ENCODE measurements around the gene EEA1. TPM values are rescaled to one million over a fixed set of nuclear protein-coding genes. Genes with fewer than 3 reads are reported as not detected.
"Not testable (repeated sequence)": the region's sequence is repeated elsewhere in the genome, so short reads cannot be mapped to it uniquely, and the experiment has no call there.

EEA1 gene
- polyA plus RNA-seq, 4 donors, result 14.8 to 19.9 (median 18.7) TPM

DNA sequence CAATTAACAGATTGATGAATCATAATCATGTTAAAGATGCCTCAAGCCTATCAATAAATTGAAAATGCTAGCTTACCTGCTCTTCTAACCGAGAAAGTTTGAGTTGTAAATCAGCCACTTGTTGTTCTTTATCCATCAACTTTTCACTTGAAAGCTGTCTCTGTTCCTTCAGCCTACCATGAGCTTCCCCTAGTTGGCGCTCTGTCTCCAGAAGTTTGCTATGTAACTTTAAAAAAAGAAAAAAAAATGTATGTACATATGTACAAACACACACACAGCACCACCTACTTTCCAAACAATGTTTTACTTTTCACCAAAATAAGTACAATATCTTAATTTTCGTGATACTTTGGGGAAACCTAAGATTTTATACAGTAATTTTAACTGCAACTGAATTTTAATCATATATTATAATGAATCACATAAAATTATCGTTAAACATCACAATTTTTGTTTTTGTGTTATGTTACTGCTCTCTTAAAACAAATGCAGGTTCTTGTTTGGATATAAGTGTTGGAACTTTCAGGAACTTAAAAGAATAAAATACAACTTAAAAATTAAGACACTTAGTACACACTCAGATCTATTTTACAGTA is 101.2 kb downstream of the EEA1 start:
- DNase-seq (ENCODE audit: low read depth in 4 of 4, low spot score in 3 of 4), result peak in 1 of 4 donors; percentile 12

DNA sequence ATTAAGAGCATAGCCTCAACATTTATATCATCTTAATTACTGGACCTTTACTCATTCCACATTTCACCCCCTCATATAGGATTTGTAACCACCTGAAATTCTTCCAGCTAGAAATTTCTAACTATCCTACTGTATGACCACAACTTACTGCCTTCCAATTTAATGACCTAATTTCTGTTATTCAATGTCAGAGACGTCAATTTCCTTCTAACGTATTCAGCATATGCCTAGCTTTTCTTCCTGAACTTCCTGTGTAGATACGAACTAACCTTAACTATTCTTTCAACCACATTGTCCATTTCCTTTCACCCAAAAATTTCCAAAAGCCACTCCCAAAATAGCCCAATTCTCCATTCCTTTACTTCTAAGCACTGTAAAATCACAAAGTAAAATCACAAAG is 108.0 kb downstream of the EEA1 start:
- no peak for DNase-seq (ENCODE audit: low read depth in 4 of 4, low spot score in 3 of 4)

GRCh38 chr12:92814584-92814983 is 114.5 kb downstream of the EEA1 start:
- DNase-seq (ENCODE audit: low read depth in 4 of 4, low spot score in 3 of 4), result no peak

- no peak for DNase-seq (ENCODE audit: low read depth in 4 of 4, low spot score in 3 of 4)
These were observed 118.7 kb downstream of the EEA1 start for GRCh38 chr12:92810370-92810769.

GRCh38 chr12:92803903-92804302 is 125.2 kb downstream of the EEA1 start:
- DNase-seq (ENCODE audit: low read depth in 4 of 4, low spot score in 3 of 4), result no peak

GRCh38 chr12:92802906-92803305 is 126.2 kb downstream of the EEA1 start:
- DNase-seq (ENCODE audit: low read depth in 4 of 4, low spot score in 3 of 4), result no peak

GRCh38 chr12:92796650-92797049 is 132.4 kb downstream of the EEA1 start:
- DNase-seq (ENCODE audit: low read depth in 4 of 4, low spot score in 3 of 4), result no peak

- DNase-seq (ENCODE audit: low read depth in 4 of 4, low spot score in 3 of 4), result no peak
These were observed 134.3 kb downstream of the EEA1 start for GRCh38 chr12:92794814-92795213.

- DNase-seq (ENCODE audit: low read depth in 4 of 4, low spot score in 3 of 4), result not testable (repeated sequence)
These were observed 134.7 kb downstream of the EEA1 start for GRCh38 chr12:92794356-92794755.

DNA sequence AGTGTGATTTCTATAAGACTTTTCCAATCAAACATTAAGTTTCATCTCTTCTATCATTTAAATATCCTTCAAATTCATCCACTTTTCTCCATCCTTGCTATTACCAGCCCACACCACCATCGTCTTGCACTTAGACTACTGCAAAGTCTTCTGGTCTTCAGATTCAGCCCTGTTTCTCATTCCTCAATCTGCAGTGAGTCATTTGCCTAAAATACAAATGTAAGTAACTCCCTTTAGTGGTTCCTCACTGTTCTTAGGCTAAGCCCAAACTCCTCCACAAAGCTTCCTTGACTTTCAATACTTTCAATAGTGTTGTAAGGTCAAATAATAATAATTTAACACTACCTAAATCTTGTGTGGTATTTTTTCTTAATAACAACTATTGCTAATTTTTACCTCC is 143.1 kb downstream of the EEA1 start:
- no peak for DNase-seq (ENCODE audit: low read depth in 4 of 4, low spot score in 3 of 4)

- DNase-seq (ENCODE audit: low read depth in 4 of 4, low spot score in 3 of 4), result no peak
These were observed 143.5 kb downstream of the EEA1 start for GRCh38 chr12:92785563-92785950.

GRCh38 chr12:92784797-92785562 is 144.1 kb downstream of the EEA1 start:
- peak; percentile 31 to 42 (median 34) for DNase-seq (ENCODE audit: low read depth in 4 of 4, low spot score in 3 of 4)

DNA sequence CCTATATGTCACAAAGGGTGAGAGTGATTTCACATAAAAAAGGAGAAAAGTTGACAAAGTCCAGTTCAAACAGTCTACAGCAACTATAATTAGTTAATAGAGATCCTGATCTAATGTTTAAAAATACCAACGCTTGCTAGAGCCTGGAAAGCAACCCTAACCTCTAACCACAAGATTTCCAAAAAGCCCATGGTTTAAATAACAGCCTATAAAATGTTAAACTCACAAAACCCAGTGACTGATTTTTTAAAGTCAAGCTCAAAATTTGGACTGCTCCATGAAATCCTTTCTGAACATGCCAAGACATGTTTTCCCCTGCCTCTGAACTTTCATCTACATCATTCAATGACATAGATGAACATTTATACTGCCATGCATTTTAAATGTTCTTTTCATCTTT is 144.7 kb downstream of the EEA1 start:
- no peak for DNase-seq (ENCODE audit: low read depth in 4 of 4, low spot score in 3 of 4)

DNA sequence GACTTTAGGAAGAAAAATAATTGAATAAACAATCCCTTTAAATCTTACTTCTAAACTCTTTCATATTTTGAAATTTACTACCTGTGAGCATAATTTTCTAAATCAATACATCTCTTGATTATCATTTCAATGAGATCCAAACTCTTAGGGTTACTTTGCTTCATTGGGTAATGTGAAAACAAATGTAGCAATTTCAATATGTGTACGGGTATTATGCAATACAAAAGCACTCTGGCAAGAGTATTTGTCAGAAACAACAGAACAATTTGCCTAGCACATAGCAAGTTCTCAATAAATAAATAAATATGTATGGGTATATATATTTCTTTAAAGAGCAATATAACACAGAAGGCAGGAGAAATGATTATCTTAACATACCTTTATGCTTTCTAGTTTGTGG is 149.2 kb downstream of the EEA1 start:
- DNase-seq (ENCODE audit: low read depth in 4 of 4, low spot score in 3 of 4), result no peak

DNA sequence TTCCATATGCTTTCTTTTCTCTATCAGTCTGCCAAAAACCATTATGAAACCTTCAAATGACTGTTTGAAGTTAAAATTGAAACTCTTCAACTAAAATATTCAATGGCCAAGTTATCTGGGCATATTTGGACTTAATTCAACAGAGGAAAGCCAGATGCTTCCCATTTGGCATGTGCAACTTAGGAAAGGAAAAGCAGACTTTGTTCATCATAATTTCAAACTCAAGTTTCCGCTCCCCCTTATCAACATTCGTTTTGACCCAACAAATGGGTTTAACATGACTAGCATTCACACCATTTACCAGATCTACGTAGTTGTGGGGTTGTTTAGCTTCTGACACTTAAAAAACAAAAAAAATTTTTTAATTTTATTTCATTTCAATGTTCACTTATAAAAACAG is 150.6 kb downstream of the EEA1 start:
- DNase-seq (ENCODE audit: low read depth in 4 of 4, low spot score in 3 of 4), result no peak

DNA sequence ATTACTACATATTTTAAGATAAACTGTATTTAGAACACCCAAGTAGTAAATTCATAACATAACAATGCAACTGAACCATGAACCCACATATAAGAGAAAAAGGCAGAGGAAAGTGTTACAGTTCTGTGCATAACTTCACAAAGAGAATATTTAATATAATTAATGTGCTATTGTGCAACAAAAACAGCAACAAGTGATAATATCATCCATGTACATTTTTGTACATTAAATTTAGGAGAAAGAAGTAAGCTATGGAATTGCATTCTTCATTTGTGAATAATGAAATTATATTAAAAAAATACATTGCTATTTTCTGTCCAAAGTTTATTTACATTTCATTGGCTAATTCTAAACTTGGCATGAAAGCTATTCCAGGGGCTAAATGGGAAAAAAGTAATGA is 153.7 kb downstream of the EEA1 start:
- no peak for DNase-seq (ENCODE audit: low read depth in 4 of 4, low spot score in 3 of 4)

GRCh38 chr12:92771001-92771400 is 158.1 kb downstream of the EEA1 start:
- DNase-seq (ENCODE audit: low read depth in 4 of 4, low spot score in 3 of 4), result no peak

GRCh38 chr12:92769124-92769901 is 159.8 kb downstream of the EEA1 start:
- no peak for DNase-seq (ENCODE audit: low read depth in 4 of 4, low spot score in 3 of 4)

GRCh38 chr12:92765871-92766270 is 163.2 kb downstream of the EEA1 start:
- DNase-seq (ENCODE audit: low read depth in 4 of 4, low spot score in 3 of 4), result no peak

DNA sequence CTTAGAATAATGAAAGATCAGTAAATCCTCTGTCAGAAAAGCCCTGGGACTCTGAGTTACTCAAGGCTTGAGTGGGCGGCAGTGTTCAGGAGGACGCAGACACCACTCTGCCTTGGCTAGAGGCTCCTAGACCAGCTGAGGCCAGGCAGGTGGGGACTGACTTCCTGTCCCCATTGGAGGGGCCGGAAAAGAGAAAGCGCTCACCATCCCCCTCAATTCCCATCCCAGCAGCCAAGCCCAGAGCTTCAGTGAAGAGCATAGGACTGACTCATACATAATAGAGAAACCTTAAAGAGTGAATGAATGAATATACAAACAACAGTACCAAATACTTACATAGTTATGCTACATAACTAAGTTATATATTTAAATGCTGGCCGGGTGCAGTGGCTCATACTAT is 164.3 kb downstream of the EEA1 start:
- DNase-seq (ENCODE audit: low read depth in 4 of 4, low spot score in 3 of 4), result no peak

DNA sequence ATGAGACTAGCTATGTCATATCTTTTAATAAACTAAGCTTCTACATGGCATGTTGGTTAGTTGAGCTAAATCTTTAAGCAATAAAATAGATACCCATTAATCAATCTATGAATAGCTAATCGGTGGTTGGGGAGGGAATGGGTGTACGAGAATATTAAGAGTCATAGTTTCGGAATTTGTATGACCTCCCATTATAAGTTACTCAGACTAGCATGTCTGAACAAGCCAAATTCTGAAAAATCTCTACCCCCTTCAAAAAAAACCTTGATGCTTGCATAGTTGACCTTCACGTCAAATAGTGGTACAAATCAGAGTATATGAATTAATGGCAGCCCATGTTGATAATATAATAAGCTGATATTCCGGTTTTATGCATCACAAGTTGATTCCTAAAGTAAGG is 166.3 kb downstream of the EEA1 start:
- DNase-seq (ENCODE audit: low read depth in 4 of 4, low spot score in 3 of 4), result no peak
